ENCODE data around the gene CLDND1. TPM values are rescaled to one million over a fixed set of nuclear protein-coding genes. Genes with fewer than 3 reads are reported as not detected.

Gene CLDND1
- total and polyA plus RNA-seq, 7 donors: 17.1 to 301 (median 193) TPM

DNA sequence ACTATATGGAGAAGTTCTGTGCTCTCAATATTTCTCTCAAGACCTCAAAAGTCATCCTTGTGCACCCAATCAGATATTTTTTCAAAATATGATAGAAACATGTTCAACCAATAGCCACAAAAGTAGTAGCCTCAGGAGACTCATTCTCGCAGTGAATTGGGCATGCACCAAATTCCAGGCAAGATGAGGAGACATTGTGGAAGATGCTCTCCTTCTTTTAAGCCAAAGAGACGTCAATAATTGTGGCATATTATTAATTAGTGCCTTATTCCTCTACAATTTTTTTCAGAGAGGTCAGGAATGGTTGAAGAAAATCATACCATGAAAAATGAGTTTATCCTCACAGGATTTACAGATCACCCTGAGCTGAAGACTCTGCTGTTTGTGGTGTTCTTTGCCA lies 25.3 kb downstream of the CLDND1 start, which contains the start of gene OR5K2:
TSS of gene OR5K2 (plus strand) at position 301 of the 400 bp plus-strand sequence. CDS start at position 301, 0 bp downstream.
- Histone ChIP-seq H3K27me3 (no peaks in the 10 kb centered on the region), H3K4me3 (no peak within 1 kb of the TSS), H3K9me3 (no peaks in the 10 kb centered on the region), H3K4me1 (no peaks in the 10 kb centered on the region), H3K36me3 (no peaks in the 10 kb centered on the region), H3K27ac (no peak within 1 kb of the TSS)
- no peak for DNase-seq
- intact Hi-C loops (cut with DNase I): no loop called here
- 76 to 85% methylated on average over 2 of the region's 2 CpGs for WGBS, 2 donors
- TF ChIP-seq, protein P1, sequence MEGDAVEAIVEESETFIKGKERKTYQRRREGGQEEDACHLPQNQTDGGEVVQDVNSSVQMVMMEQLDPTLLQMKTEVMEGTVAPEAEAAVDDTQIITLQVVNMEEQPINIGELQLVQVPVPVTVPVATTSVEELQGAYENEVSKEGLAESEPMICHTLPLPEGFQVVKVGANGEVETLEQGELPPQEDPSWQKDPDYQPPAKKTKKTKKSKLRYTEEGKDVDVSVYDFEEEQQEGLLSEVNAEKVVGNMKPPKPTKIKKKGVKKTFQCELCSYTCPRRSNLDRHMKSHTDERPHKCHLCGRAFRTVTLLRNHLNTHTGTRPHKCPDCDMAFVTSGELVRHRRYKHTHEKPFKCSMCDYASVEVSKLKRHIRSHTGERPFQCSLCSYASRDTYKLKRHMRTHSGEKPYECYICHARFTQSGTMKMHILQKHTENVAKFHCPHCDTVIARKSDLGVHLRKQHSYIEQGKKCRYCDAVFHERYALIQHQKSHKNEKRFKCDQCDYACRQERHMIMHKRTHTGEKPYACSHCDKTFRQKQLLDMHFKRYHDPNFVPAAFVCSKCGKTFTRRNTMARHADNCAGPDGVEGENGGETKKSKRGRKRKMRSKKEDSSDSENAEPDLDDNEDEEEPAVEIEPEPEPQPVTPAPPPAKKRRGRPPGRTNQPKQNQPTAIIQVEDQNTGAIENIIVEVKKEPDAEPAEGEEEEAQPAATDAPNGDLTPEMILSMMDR (IDR thresholded peaks at IDR 0.05): no peak
- no peak for TF ChIP-seq EP300 (IDR thresholded peaks at IDR 0.05)
- no peak for TF ChIP-seq POLR2A (IDR thresholded peaks at IDR 0.05)
- TF ChIP-seq POLR2AphosphoS5 (IDR thresholded peaks at IDR 0.05): no peak

DNA sequence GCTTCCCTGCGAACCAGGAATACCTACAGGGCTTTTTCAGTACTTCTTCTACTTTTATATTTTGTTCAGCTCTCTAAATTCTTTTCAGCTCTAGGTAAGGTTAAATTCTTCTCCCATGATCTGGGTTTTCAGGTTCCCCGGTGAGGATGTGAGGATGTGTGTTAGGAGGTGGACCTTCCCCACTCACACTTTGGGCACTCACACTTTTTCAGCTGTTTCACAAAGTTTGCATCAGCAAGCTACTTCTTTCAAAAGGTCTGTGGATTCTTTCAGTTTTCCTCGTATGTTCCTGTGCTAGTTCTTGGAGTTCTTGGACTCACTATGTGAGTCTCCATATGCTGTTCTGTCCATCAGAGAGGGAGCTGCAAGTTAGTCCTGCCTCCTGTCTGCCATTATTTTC lies 39.1 kb downstream of the CLDND1 start:
- 81 to 87% methylated on average over 3 of the region's 3 CpGs for WGBS, 2 donors
- no peaks in the 10 kb centered on the region for H3K27me3 ChIP-seq
- no peak for DNase-seq
- peaks cover 0 to 15% (median 7%) of the 10 kb centered on the region in 4 donors for H3K9me3 ChIP-seq
- intact Hi-C loops (cut with DNase I): no loop called here
- no peak overlapping the region for H3K4me3 ChIP-seq
- no peak for TF ChIP-seq POLR2A (IDR thresholded peaks at IDR 0.05)
- no peak for TF ChIP-seq EP300 (IDR thresholded peaks at IDR 0.05)
- TF ChIP-seq, protein P1 (IDR thresholded peaks at IDR 0.05): no peak
- no peak for TF ChIP-seq POLR2AphosphoS5 (IDR thresholded peaks at IDR 0.05)
- H3K27ac ChIP-seq: no peak overlapping the region
- H3K4me1 ChIP-seq: no peaks in the 10 kb centered on the region
- H3K36me3 ChIP-seq: no peaks in the 10 kb centered on the region

DNA sequence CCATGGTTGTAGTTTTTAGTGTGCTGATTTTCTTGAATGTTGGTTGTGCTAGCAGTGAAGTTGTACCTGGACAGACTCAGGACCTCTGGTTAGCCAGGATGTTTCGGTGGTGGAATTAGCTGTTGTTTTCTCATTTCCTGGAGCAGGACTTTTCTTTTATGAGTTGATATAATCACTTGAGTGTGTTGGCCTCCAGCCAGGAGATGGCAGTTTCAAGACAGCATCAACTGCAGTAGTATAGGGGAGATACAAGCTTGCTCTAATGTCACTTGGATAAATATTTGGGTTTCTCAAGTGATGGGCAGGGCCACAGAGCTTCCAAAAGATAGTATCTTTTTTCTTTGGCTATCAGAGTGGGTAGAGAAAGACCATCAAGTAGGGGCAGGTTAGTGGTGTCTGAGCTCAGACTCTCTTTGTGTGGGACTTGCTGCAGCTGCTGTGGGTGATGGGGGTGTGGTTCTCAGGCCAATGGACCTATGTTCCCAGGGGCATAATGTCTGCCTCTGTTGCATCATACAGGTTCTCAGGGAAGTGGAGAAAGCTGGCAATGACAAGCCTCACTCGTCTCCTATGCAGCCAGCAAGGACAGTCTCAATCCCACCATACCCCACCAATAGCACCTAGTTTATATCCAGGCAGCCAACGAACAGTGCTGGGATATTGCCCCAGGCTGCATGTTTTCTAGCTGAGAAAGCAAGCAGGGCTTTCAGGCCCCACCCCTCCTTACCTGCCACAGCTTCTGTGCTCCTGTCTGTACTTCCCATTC lies 39.8 kb downstream of the CLDND1 start:
- intact Hi-C loops (cut with DNase I): no loop called here
- H3K4me3 ChIP-seq: no peak overlapping the region
- DNase-seq: no peak
- TF ChIP-seq, protein P1 (IDR thresholded peaks at IDR 0.05): no peak
- TF ChIP-seq POLR2AphosphoS5 (IDR thresholded peaks at IDR 0.05) (no peak), EP300 (IDR thresholded peaks at IDR 0.05) (no peak), POLR2A (IDR thresholded peaks at IDR 0.05) (no peak)
- no peak overlapping the region for H3K27ac ChIP-seq
- H3K27me3 ChIP-seq: no peaks in the 10 kb centered on the region
- no peaks in the 10 kb centered on the region for H3K4me1 ChIP-seq
- WGBS, 2 donors: 13 to 55% methylated on average over 3 of the region's 3 CpGs
- peaks cover 0 to 21% (median 10%) of the 10 kb centered on the region in 4 donors for H3K9me3 ChIP-seq
- H3K36me3 ChIP-seq: no peaks in the 10 kb centered on the region

Small RNA genes within 50 kb of the gene (small RNA-seq; reads per million reads assigned to genes)
- gene RPL38P4: 0 reads per million in 3 donors

Other genes starting within 250 kb of the CLDND1 start
- gene OR5H2, start 240.4 kb downstream of the CLDND1 start, total RNA-seq: not detected
- not detected for gene OR5H2, start 240.4 kb downstream of the CLDND1 start, polyA plus RNA-seq
- not detected for gene OR5K4, start 169.0 kb downstream of the CLDND1 start, total RNA-seq
- not detected for gene OR5K4, start 169.0 kb downstream of the CLDND1 start, polyA plus RNA-seq
- gene OR5K3, start 132.2 kb downstream of the CLDND1 start, total RNA-seq: not detected
- not detected for gene OR5K3, start 132.2 kb downstream of the CLDND1 start, polyA plus RNA-seq
- not detected for gene OR5K1, start 59.7 kb downstream of the CLDND1 start, total RNA-seq
- not detected for gene OR5K1, start 59.7 kb downstream of the CLDND1 start, polyA plus RNA-seq
- not detected for gene OR5K2, start 25.2 kb downstream of the CLDND1 start, total RNA-seq
- not detected for gene OR5K2, start 25.2 kb downstream of the CLDND1 start, polyA plus RNA-seq
- under 1 TPM in 1 of 4 donors, not detected in 3; 0.66 TPM for gene GPR15, start 9.1 kb upstream of the CLDND1 start, total RNA-seq
- 1 to 10 TPM in 2 of 3 donors, under 1 TPM in 1; 0.92 to 3.5 (median 3.0) TPM for gene GPR15, start 9.1 kb upstream of the CLDND1 start, polyA plus RNA-seq
- 10 to 100 TPM; 15.3 to 32.7 (median 17.3) TPM for gene CPOX, start 70.7 kb upstream of the CLDND1 start, total RNA-seq
- 10 to 100 TPM in 1 of 3 donors, 1 to 10 TPM in 2; 4.2 to 11.8 (median 6.7) TPM for gene CPOX, start 70.7 kb upstream of the CLDND1 start, polyA plus RNA-seq
- 10 to 100 TPM in 2 of 4 donors, 1 to 10 TPM in 2; 3.9 to 11.8 (median 9.9) TPM for gene ST3GAL6, start 240.4 kb upstream of the CLDND1 start, total RNA-seq
- 1 to 10 TPM; 2.4 to 3.2 (median 2.4) TPM for gene ST3GAL6, start 240.4 kb upstream of the CLDND1 start, polyA plus RNA-seq

Data from sigmoid colon (tissue), 7 donors.